B cell (primary cell): ENCODE data around the gene ZNF384. TPM values are rescaled to one million over a fixed set of nuclear protein-coding genes. Genes with fewer than 3 reads are reported as not detected.

ENCODE experiments used
- ATAC-seq: fragments of 200-7000 bp; cut with Tn5 transposase; one replicate; pipeline ENCODE4 v1.10.0; 2021; ENCODE audit warnings: low read depth, mild to moderate bottlenecking, moderate number of reproducible peaks, moderate library complexity
- CTCF ChIA-PET: fragments of 350-600 bp; sonication (Branson Sonifier 250); formaldehyde crosslinking; loops from one replicate; lab custom pipeline; 2021; ENCODE audit warnings: antibody characterized with exemption, inconsistent platforms; lab: Charles Lee
- POLR2A ChIA-PET: fragments of 350-600 bp; sonication (Branson Sonifier 250); formaldehyde crosslinking; loops from one replicate; lab custom pipeline; 2021; ENCODE audit warnings: antibody characterized with exemption; lab: Charles Lee
- DNase-seq: peaks from one replicate; pipeline ENCODE4 v3.0.0; 2013
- H2AFZ ChIP-seq: 2 replicates; pipeline ENCODE4 v1.6.1; 2012; ENCODE audit warnings: mild to moderate bottlenecking, low read depth, low read length; ENCODE audit not compliant: insufficient read depth, poor library complexity, severe bottlenecking
- H3K27ac ChIP-seq, 2 donors: 1 replicate in 1 of 2; 2 replicates in 1 of 2; pipeline ENCODE4 v1.5.1; 2012 to 2013; ENCODE audit warnings: low read length in 2 of 2, mild to moderate bottlenecking in 2 of 2, moderate library complexity in 1 of 2
- H3K27me3 ChIP-seq, 4 experiments: fragments of 200-600 bp in 1 of 4; sonication (generic) in 1 of 4; replicated peaks in 1 of 4; 1 replicate in 2 of 4; 2 replicates in 2 of 4; pipeline versions ENCODE4 v1.6.1 to v1.7.0; 2013 to 2016; ENCODE audit warnings: low read length in 3 of 4, mild to moderate bottlenecking in 2 of 4, mixed read lengths in 1 of 4, moderate library complexity in 1 of 4; ENCODE audit not compliant: insufficient read depth in 4 of 4, control insufficient read depth in 3 of 4; ENCODE audit errors: control extremely low read depth in 1 of 4
- H3K36me3 ChIP-seq, 2 experiments: replicated peaks in 1 of 2; 1 replicate in 1 of 2; 2 replicates in 1 of 2; pipeline versions ENCODE4 v1.6.1 to v1.7.1; 2013; ENCODE audit warnings: low read length in 1 of 2; ENCODE audit not compliant: insufficient read depth in 2 of 2, control insufficient read depth in 1 of 2; ENCODE audit errors: control extremely low read depth in 1 of 2, extremely low read depth in 1 of 2
- H3K4me1 ChIP-seq, 2 donors: fragments of 200-600 bp in 1 of 2; sonication (generic) in 1 of 2; 1 replicate in 1 of 2; 2 replicates in 1 of 2; pipeline versions ENCODE4 v1.5.1 to v1.6.1; 2013 to 2017; ENCODE audit warnings: low read length in 2 of 2; ENCODE audit not compliant: control insufficient read depth in 2 of 2, insufficient read depth in 2 of 2
- H3K4me2 ChIP-seq: replicated peaks from 2 replicates; pipeline ENCODE3; 2012; ENCODE audit warnings: mild to moderate bottlenecking, low read depth, low read length; ENCODE audit not compliant: poor library complexity, severe bottlenecking
- H3K4me3 ChIP-seq, 5 experiments: fragments of 200-600 bp in 1 of 5; sonication (generic) in 1 of 5; 1 replicate in 3 of 5; 2 replicates in 2 of 5; pipeline versions ENCODE4 v1.5.1 to v1.7.0; 2011 to 2016; ENCODE audit warnings: low read length in 4 of 5, mild to moderate bottlenecking in 4 of 5, low read depth in 2 of 5, control low read depth in 1 of 5, moderate library complexity in 1 of 5; ENCODE audit not compliant: insufficient read depth in 1 of 5; ENCODE audit errors: control extremely low read depth in 1 of 5, extremely low read depth in 1 of 5
- H3K79me2 ChIP-seq: fragments of 200-600 bp; sonication (generic); one replicate; pipeline ENCODE4 v1.6.0; 2016; ENCODE audit warnings: low read length; ENCODE audit not compliant: control insufficient read depth, insufficient read depth
- H3K9ac ChIP-seq: fragments of 200-600 bp; sonication (generic); 2 replicates; pipeline ENCODE4 v1.6.1; 2017; ENCODE audit warnings: mild to moderate bottlenecking, low read length, moderate library complexity
- H3K9me3 ChIP-seq, 3 donors: one replicate each; pipeline versions ENCODE4 v1.6.1 to v1.7.1; 2013; ENCODE audit warnings: low read length in 2 of 3; ENCODE audit not compliant: control insufficient read depth in 2 of 3, insufficient read depth in 1 of 3; ENCODE audit errors: control extremely low read depth in 1 of 3
- H4K20me1 ChIP-seq: 2 replicates; pipeline ENCODE4 v1.6.0; 2012; ENCODE audit warnings: mild to moderate bottlenecking, low read length; ENCODE audit not compliant: insufficient read depth, control insufficient read depth, poor library complexity, severe bottlenecking
- H3K27ac Mint-ChIP-seq: one replicate; pipeline ENCODE4 v1.8.0; 2021; ENCODE audit warnings: mixed read lengths
- H3K27me3 Mint-ChIP-seq: one replicate; pipeline ENCODE4 v1.8.0; 2021; ENCODE audit warnings: mixed read lengths
- H3K4me1 Mint-ChIP-seq: one replicate; pipeline ENCODE4 v1.8.0; 2021; ENCODE audit warnings: mixed read lengths
- H3K4me3 Mint-ChIP-seq: one replicate; pipeline ENCODE4 v1.8.0; 2021; ENCODE audit warnings: mixed read lengths
- H3K9me3 Mint-ChIP-seq: one replicate; pipeline ENCODE4 v1.8.0; 2022; ENCODE audit warnings: mixed read lengths; ENCODE audit not compliant: insufficient read depth
- EZH2 ChIP-seq: IDR thresholded peaks from 2 replicates; pipeline ENCODE4 v1.6.1; 2012; ENCODE audit warnings: borderline replicate concordance, low read depth, mild to moderate bottlenecking, moderate library complexity, low read length; ENCODE audit not compliant: insufficient read depth, poor library complexity, severe bottlenecking
- WGBS: methylation state at CpG from one replicate; pipeline ENCODE4 v1.1.5; 2013; ENCODE audit warnings: missing lambda C conversion rate; ENCODE audit not compliant: insufficient coverage; 5-methylcytosine and 5-hydroxymethylcytosine counted together
- intact Hi-C: fragments of 100-400 bp; cut with micrococcal nuclease; formaldehyde crosslinking; loops from one replicate; pipeline ENCODE4 v1.10.0; 2022
- polyA plus RNA-seq: library from polyadenylated mRNA; depleted of rRNA; stranded (reverse); fragments of >200 nt; gene quantifications from 2 replicates; pipeline ENCODE4 v1.2.3, GENCODE V29; 2012
- total RNA-seq, 2 donors: library from RNA; stranded (reverse); fragments of 120-200 nt in 1 of 2; gene quantifications; 1 replicate in 1 of 2; 2 replicates in 1 of 2; pipeline versions ENCODE4 v1.2.3 to v1.2.4, GENCODE V29; 2013 to 2022
- TF ChIP-seq, protein P1 (sequence below): fragments of 200-600 bp; IDR thresholded peaks from one replicate; pipeline ENCODE4 v1.8.0; 2022; ENCODE audit warnings: antibody characterized with exemption, mild to moderate bottlenecking

ZNF384 gene
- total and polyA plus RNA-seq, 2 donors (not counting 1 experiment from before 2014, with no cell fraction given) = 83.4 to 108 TPM

DNA sequence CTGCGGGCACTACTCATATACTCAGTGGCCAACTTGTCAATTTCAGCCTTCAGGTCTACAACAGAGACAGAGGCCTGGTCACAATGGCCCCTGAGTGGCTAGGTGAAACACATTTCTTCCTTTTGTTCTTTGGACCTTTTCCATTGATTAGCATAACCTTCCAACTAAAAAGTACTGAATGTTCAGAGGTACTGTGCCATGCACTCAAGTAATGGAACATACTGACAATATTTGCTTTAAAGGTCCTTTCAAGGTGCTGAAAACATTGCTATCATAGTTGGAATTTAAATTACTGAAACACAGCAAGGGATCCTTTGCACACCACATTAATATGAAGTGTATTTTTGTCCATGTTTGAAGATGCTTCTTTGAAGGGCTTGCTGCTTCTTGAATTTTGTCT lies 35.8 kb downstream of the ZNF384 start:
- ChIA-PET POLR2A (interaction anchor here (0.7 kb wide), 1 partner anchor 213 kb away, joined by 3 read pairs; no protein-coding TSS in a partner anchor), CTCF (no interaction called here)
- Mint-ChIP-seq H3K4me3 (no peak overlapping the region), H3K4me1 (peaks cover 4% of the 10 kb centered on the region), H3K27me3 (no peaks in the 10 kb centered on the region), H3K9me3 (no peaks in the 10 kb centered on the region), H3K27ac (no peak overlapping the region)
- TF ChIP-seq EZH2 = no peak
- TF ChIP-seq, protein P1, sequence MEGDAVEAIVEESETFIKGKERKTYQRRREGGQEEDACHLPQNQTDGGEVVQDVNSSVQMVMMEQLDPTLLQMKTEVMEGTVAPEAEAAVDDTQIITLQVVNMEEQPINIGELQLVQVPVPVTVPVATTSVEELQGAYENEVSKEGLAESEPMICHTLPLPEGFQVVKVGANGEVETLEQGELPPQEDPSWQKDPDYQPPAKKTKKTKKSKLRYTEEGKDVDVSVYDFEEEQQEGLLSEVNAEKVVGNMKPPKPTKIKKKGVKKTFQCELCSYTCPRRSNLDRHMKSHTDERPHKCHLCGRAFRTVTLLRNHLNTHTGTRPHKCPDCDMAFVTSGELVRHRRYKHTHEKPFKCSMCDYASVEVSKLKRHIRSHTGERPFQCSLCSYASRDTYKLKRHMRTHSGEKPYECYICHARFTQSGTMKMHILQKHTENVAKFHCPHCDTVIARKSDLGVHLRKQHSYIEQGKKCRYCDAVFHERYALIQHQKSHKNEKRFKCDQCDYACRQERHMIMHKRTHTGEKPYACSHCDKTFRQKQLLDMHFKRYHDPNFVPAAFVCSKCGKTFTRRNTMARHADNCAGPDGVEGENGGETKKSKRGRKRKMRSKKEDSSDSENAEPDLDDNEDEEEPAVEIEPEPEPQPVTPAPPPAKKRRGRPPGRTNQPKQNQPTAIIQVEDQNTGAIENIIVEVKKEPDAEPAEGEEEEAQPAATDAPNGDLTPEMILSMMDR = no peak
- Histone ChIP-seq H3K9me3 (no peaks in the 10 kb centered on the region), H3K79me2 (peaks cover 41% of the 10 kb centered on the region), H2AFZ (no peak overlapping the region), H3K9ac (no peak overlapping the region), H4K20me1 (peaks cover 15% of the 10 kb centered on the region), H3K4me1 (no peaks in the 10 kb centered on the region), H3K27me3 (no peaks in the 10 kb centered on the region), H3K4me3 (no peak overlapping the region), H3K27ac (no peak overlapping the region), H3K36me3 (peaks cover 3 to 64% of the 10 kb centered on the region in 2 experiments), H3K4me2 (no peak overlapping the region)
- 92% methylated on average over 1 of the region's 1 CpG for WGBS
- ATAC-seq (no peak), DNase-seq (no peak)
- intact Hi-C loops = no loop called here

DNA sequence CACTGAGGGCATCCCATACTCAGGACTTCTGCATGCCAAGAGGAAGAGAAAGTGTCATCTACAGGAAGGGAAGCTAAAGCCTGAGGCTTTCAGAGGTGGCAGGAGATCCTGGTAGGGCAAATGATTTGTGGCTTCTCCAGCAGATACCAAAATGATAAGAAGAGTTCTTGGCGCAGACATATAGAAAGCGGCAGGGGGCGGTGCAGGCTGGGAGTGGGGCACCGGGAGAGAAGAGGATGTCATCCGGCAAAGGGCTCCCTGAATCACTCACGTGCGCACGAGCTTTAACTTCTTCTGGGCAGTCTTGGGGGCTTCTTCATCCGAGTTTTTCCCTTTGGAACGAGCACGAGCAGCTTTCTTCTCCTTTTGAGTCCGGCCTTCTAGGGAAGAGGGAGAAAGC lies 36.8 kb downstream of the ZNF384 start:
- Mint-ChIP-seq H3K4me3 (no peak overlapping the region), H3K9me3 (no peaks in the 10 kb centered on the region), H3K27me3 (no peaks in the 10 kb centered on the region), H3K4me1 (peaks cover 4% of the 10 kb centered on the region), H3K27ac (peak overlapping the region; percentile 47)
- Histone ChIP-seq H3K9ac (no peak overlapping the region), H3K36me3 (peaks cover 3 to 64% of the 10 kb centered on the region in 2 experiments), H3K27me3 (no peaks in the 10 kb centered on the region), H3K27ac (no peak overlapping the region), H3K79me2 (peaks cover 34% of the 10 kb centered on the region), H3K4me1 (peaks cover 0 to 6% of the 10 kb centered on the region in 2 donors), H3K4me3 (no peak overlapping the region), H3K9me3 (no peaks in the 10 kb centered on the region), H4K20me1 (peaks cover 13% of the 10 kb centered on the region), H2AFZ (no peak overlapping the region), H3K4me2 (no peak overlapping the region)
- no peak for ATAC-seq
- no peak for DNase-seq
- POLR2A ChIA-PET = interaction anchor here (0.6 to 1.0 kb wide), 2 partner anchors 19 to 27 kb away, joined by 3 to 10 read pairs; no protein-coding TSS in a partner anchor
- TF ChIP-seq, protein P1 = no peak
- no peak for TF ChIP-seq EZH2
- intact Hi-C loops = no loop called here
- CTCF ChIA-PET = interaction anchor here (0.7 to 1.1 kb wide), 2 partner anchors 29 to 69 kb away, joined by 3 read pairs; no protein-coding TSS in a partner anchor
- WGBS = 96% methylated on average over 5 of the region's 12 CpGs
